Hepatocyte (in vitro differentiated cells): ENCODE measurements around the gene SLC25A48. TPM values are rescaled to one million over a fixed set of nuclear protein-coding genes. Genes with fewer than 3 reads are reported as not detected.
A peak's percentile ranks its signal among the peaks of the same experiment; 100 is the strongest.

Experiments used
- DNase-seq: peaks from one replicate; pipeline ENCODE4 v3.0.0-alpha.2; 2016; ENCODE audit warnings: low spot score
- H2AFZ ChIP-seq: fragments of 200-600 bp; sonication (generic); 2 replicates; pipeline ENCODE4 v1.6.0; 2016; ENCODE audit warnings: antibody characterized with exemption, mild to moderate bottlenecking
- H3K27ac ChIP-seq: fragments of 200-600 bp; sonication (generic); 2 replicates; pipeline ENCODE4 v1.5.1; 2016; ENCODE audit warnings: mild to moderate bottlenecking
- H3K27me3 ChIP-seq: fragments of 200-600 bp; sonication (generic); 2 replicates; pipeline ENCODE4 v1.6.1; 2016
- H3K36me3 ChIP-seq: fragments of 200-600 bp; sonication (generic); replicated peaks from 2 replicates; pipeline ENCODE4 v1.5.1; 2016; ENCODE audit warnings: low read depth; ENCODE audit not compliant: insufficient read depth
- H3K4me1 ChIP-seq: fragments of 200-600 bp; sonication (generic); 2 replicates; pipeline ENCODE4 v1.5.1; 2016; ENCODE audit warnings: mild to moderate bottlenecking, moderate library complexity; ENCODE audit not compliant: insufficient read depth
- H3K4me2 ChIP-seq: fragments of 200-600 bp; sonication (generic); 2 replicates; pipeline ENCODE4 v1.6.0; 2016
- H3K4me3 ChIP-seq: fragments of 200-600 bp; sonication (generic); 2 replicates; pipeline ENCODE4 v1.5.1; 2016; ENCODE audit warnings: mild to moderate bottlenecking
- H3K79me2 ChIP-seq: fragments of 200-600 bp; sonication (generic); 2 replicates; pipeline ENCODE4 v1.6.0; 2017; ENCODE audit warnings: mild to moderate bottlenecking
- H3K9me2 ChIP-seq: fragments of 200-600 bp; sonication (generic); replicated peaks from 2 replicates; pipeline ENCODE4 v1.6.0; 2017; ENCODE audit warnings: mild to moderate bottlenecking; ENCODE audit not compliant: insufficient read depth
- H3K9me3 ChIP-seq: fragments of 200-600 bp; sonication (generic); 2 replicates; pipeline ENCODE4 v1.5.1; 2016; ENCODE audit warnings: low read depth, mild to moderate bottlenecking
- H4K20me1 ChIP-seq: fragments of 200-600 bp; sonication (generic); 2 replicates; pipeline ENCODE4 v1.6.0; 2016; ENCODE audit warnings: mild to moderate bottlenecking; ENCODE audit not compliant: insufficient read depth, poor library complexity, severe bottlenecking
- EZH2 ChIP-seq: fragments of 200-600 bp; sonication (generic); IDR thresholded peaks from 2 replicates; pipeline ENCODE4 v1.6.1; 2016; ENCODE audit warnings: antibody characterized with exemption, mild to moderate bottlenecking, borderline replicate concordance
- EZH2phosphoT487 ChIP-seq: fragments of 200-600 bp; sonication (generic); IDR thresholded peaks from one replicate; pipeline ENCODE4 v1.6.1; 2018; ENCODE audit warnings: antibody characterized with exemption, mild to moderate bottlenecking, low read depth, moderate library complexity; ENCODE audit not compliant: unreplicated experiment, severe bottlenecking
- WGBS: methylation state at CpG from one replicate; pipeline ENCODE4 v1.1.6; 2016; ENCODE audit warnings: low lambda C conversion rate; ENCODE audit errors: missing lambda C conversion rate; 5-methylcytosine and 5-hydroxymethylcytosine counted together
- polyA plus RNA-seq: library from polyadenylated mRNA; unstranded; fragments of >200 nt; fragmentation: Nextera tagmentation; extraction: Ambion mirVana; gene quantifications from 2 replicates; pipeline ENCODE4 v1.2.1, GENCODE V29; 2016
- total RNA-seq: library from RNA; depleted of rRNA; stranded (reverse); fragments of >200 nt; gene quantifications from 2 replicates; pipeline ENCODE4 v1.2.3, GENCODE V29; 2014
- TF ChIP-seq, protein P1 (sequence below): fragments of 200-600 bp; sonication (generic); IDR thresholded peaks from 2 replicates; pipeline ENCODE4 v1.5.1; 2016; ENCODE audit warnings: antibody characterized with exemption, mild to moderate bottlenecking; ENCODE audit not compliant: poor library complexity

The SLC25A48 gene
- 1.0 and 7.0 TPM in 2 replicates for total RNA-seq
- 0.79 and 2.0 TPM in 2 replicates for polyA plus RNA-seq

- 1% methylated on average over 68 of the region's 68 CpGs for WGBS
- H2AFZ ChIP-seq: peak within 1 kb of the TSS; percentile 79
These were observed at the start of gene SLC25A48 for GRCh38 chr5:135834639-135835529. SLC25A48 (plus strand) TSS chr5:135834663; CDS start chr5:135834848, 185 bp downstream.

GRCh38 chr5:135800656-135801055 is 33.8 kb upstream of the SLC25A48 start:
- 85% methylated on average over 9 of the region's 10 CpGs for WGBS
- TF ChIP-seq EZH2 (no peak), EZH2phosphoT487 (no peak)
- TF ChIP-seq, protein P1, sequence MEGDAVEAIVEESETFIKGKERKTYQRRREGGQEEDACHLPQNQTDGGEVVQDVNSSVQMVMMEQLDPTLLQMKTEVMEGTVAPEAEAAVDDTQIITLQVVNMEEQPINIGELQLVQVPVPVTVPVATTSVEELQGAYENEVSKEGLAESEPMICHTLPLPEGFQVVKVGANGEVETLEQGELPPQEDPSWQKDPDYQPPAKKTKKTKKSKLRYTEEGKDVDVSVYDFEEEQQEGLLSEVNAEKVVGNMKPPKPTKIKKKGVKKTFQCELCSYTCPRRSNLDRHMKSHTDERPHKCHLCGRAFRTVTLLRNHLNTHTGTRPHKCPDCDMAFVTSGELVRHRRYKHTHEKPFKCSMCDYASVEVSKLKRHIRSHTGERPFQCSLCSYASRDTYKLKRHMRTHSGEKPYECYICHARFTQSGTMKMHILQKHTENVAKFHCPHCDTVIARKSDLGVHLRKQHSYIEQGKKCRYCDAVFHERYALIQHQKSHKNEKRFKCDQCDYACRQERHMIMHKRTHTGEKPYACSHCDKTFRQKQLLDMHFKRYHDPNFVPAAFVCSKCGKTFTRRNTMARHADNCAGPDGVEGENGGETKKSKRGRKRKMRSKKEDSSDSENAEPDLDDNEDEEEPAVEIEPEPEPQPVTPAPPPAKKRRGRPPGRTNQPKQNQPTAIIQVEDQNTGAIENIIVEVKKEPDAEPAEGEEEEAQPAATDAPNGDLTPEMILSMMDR: no peak
- Histone ChIP-seq H2AFZ (no peak overlapping the region), H3K27me3 (peaks cover 42% of the 10 kb centered on the region), H4K20me1 (no peaks in the 10 kb centered on the region), H3K79me2 (no peaks in the 10 kb centered on the region), H3K9me2 (no peaks in the 10 kb centered on the region), H3K27ac (no peak overlapping the region), H3K36me3 (no peaks in the 10 kb centered on the region), H3K9me3 (no peaks in the 10 kb centered on the region), H3K4me2 (no peak overlapping the region), H3K4me3 (no peak overlapping the region), H3K4me1 (no peaks in the 10 kb centered on the region)
- no peak for DNase-seq

More at GRCh38 chr5:135834639-135835529, at the start of gene SLC25A48:
- Histone ChIP-seq H3K36me3 (no peaks in the 10 kb centered on the region), H3K9me3 (no peaks in the 10 kb centered on the region), H4K20me1 (no peaks in the 10 kb centered on the region), H3K4me1 (no peaks in the 10 kb centered on the region), H3K79me2 (no peaks in the 10 kb centered on the region), H3K9me2 (no peaks in the 10 kb centered on the region), H3K27ac (no peak within 1 kb of the TSS), H3K4me2 (peak within 1 kb of the TSS; percentile 100), H3K4me3 (peak within 1 kb of the TSS; percentile 68), H3K27me3 (peaks cover 59% of the 10 kb centered on the region)
- no peak for TF ChIP-seq EZH2
- no peak for TF ChIP-seq EZH2phosphoT487
- TF ChIP-seq, protein P1: peak; percentile 61
- peak; percentile 86 for DNase-seq

- 76% methylated on average over 7 of the region's 7 CpGs for WGBS
- Histone ChIP-seq H2AFZ (no peak overlapping the region), H3K9me2 (no peaks in the 10 kb centered on the region), H3K4me1 (no peaks in the 10 kb centered on the region), H3K4me2 (no peak overlapping the region), H3K27me3 (no peaks in the 10 kb centered on the region), H3K36me3 (no peaks in the 10 kb centered on the region), H4K20me1 (no peaks in the 10 kb centered on the region), H3K4me3 (no peak overlapping the region), H3K79me2 (no peaks in the 10 kb centered on the region), H3K9me3 (no peaks in the 10 kb centered on the region), H3K27ac (no peak overlapping the region)
- TF ChIP-seq EZH2: no peak
- TF ChIP-seq, protein P1: no peak
- no peak for TF ChIP-seq EZH2phosphoT487
- DNase-seq: no peak
These were observed 24.1 kb upstream of the SLC25A48 start for GRCh38 chr5:135810188-135810943.
